Measurements from ENCODE around the gene ANKH.

GRCh38 chr5:14773588-14773987 is 98.0 kb downstream of the ANKH start:
- TF ChIP-seq CTCF (conservative IDR thresholded peaks at IDR 0.05 in 1 of 2, IDR thresholded peaks at IDR 0.05 in 1 of 2; ENCODE audit: extremely low read depth in 1 of 2, insufficient read depth in 1 of 2, low read depth in 1 of 2, low read length in 2 of 2) (no peak), EZH2 (IDR thresholded peaks at IDR 0.05; ENCODE audit: borderline replicate concordance, low read length) (no peak)
